Activated naive CD8-positive, alpha-beta T cell treated with anti-CD3 and anti-CD28 coated beads for 36 hours (primary cell): ENCODE data around the gene GCK. TPM values are rescaled to one million over a fixed set of nuclear protein-coding genes. Genes with fewer than 3 reads are reported as not detected.

Experiments used
- DNase-seq: peaks from one replicate; pipeline ENCODE4 v3.0.0; 2021
- H3K27ac Mint-ChIP-seq: one replicate; pipeline ENCODE4 v1.8.0; 2022; ENCODE audit warnings: mild to moderate bottlenecking, moderate library complexity, mixed read lengths
- H3K27me3 Mint-ChIP-seq: one replicate; pipeline ENCODE4 v1.8.0; 2022; ENCODE audit warnings: mild to moderate bottlenecking, mixed read lengths
- H3K36me3 Mint-ChIP-seq: one replicate; pipeline ENCODE4 v1.8.0; 2021; ENCODE audit warnings: mild to moderate bottlenecking, mixed read lengths
- H3K4me1 Mint-ChIP-seq: one replicate; pipeline ENCODE4 v1.8.0; 2021; ENCODE audit warnings: mixed read lengths
- H3K4me3 Mint-ChIP-seq: one replicate; pipeline ENCODE4 v1.8.0; 2022; ENCODE audit warnings: mild to moderate bottlenecking, moderate library complexity, mixed read lengths
- H3K9me3 Mint-ChIP-seq: one replicate; pipeline ENCODE4 v1.8.0; 2022; ENCODE audit warnings: mixed read lengths
- total RNA-seq, 2 experiments: library from RNA; stranded (reverse); gene quantifications; one replicate each; pipeline ENCODE4 v1.2.3, GENCODE V29; 2021

The GCK gene
- total RNA-seq, 2 experiments from 2014 or later = 2.5 to 3.7 TPM

DNA sequence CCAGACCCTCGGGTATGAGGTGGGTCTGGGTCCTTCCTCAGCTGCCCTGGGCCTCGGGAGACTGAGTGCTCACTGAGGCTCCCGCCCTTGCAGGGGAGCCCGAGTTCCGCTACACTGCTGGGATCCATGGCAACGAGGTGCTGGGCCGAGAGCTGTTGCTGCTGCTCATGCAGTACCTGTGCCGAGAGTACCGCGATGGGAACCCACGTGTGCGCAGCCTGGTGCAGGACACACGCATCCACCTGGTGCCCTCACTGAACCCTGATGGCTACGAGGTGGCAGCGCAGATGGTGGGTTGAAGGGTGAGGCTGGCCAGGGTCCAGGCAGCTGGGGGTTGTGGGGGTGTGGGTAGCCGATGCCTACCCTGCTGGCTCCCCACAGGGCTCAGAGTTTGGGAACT lies 77.5 kb downstream of the GCK start:
- peaks cover 22% of the 10 kb centered on the region for H3K36me3 Mint-ChIP-seq
- no peak overlapping the region for H3K27ac Mint-ChIP-seq
- no peak overlapping the region for H3K4me3 Mint-ChIP-seq
- no peaks in the 10 kb centered on the region for H3K4me1 Mint-ChIP-seq
- no peaks in the 10 kb centered on the region for H3K9me3 Mint-ChIP-seq
- no peak for DNase-seq
- no peaks in the 10 kb centered on the region for H3K27me3 Mint-ChIP-seq

DNA sequence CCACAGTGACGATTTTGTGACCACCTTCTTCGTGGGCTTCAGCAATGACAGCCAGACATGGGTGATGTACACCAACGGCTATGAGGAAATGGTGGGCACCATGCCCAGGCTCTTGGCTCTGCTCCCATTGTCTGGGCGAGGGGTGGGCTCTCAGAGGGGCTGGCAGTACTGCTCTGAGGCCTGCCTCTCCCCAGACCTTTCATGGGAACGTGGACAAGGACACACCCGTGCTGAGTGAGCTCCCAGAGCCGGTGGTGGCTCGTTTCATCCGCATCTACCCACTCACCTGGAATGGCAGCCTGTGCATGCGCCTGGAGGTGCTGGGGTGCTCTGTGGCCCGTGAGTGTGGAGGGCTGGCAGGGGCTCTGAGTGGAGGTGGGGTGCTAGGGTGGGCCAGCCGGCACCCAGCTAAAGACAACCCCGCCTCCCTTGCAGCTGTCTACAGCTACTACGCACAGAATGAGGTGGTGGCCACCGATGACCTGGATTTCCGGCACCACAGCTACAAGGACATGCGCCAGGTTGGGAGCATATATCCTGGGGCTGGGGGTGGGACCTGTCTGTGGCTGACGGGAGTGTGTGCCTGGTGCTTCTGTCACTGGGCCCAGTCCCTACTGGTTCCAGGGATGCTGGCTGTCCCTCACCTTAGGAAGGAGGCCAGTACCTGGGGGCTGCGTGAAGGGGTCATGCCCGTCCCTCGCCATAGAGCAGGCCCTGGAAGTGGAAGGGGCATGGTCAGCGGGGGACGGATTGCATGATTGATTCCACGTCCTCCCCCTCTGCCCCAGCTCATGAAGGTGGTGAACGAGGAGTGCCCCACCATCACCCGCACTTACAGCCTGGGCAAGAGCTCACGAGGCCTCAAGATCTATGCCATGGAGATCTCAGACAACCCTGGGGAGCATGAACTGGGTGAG lies 78.3 kb downstream of the GCK start:
- Mint-ChIP-seq H3K9me3 (no peaks in the 10 kb centered on the region), H3K4me3 (no peak overlapping the region), H3K27ac (no peak overlapping the region), H3K27me3 (no peaks in the 10 kb centered on the region), H3K4me1 (peaks cover 4% of the 10 kb centered on the region), H3K36me3 (peaks cover 25% of the 10 kb centered on the region)
- DNase-seq = no peak

GRCh38 chr7:44109991-44110390 lies 79.2 kb downstream of the GCK start:
- no peak for DNase-seq
- Mint-ChIP-seq H3K9me3 (no peaks in the 10 kb centered on the region), H3K4me3 (no peak overlapping the region), H3K27me3 (no peaks in the 10 kb centered on the region), H3K36me3 (peaks cover 25% of the 10 kb centered on the region), H3K27ac (no peak overlapping the region), H3K4me1 (peaks cover 13% of the 10 kb centered on the region)

- DNase-seq = no peak
- H3K4me1 Mint-ChIP-seq = peaks cover 13% of the 10 kb centered on the region
- H3K9me3 Mint-ChIP-seq = no peaks in the 10 kb centered on the region
- no peak overlapping the region for H3K27ac Mint-ChIP-seq
- no peak overlapping the region for H3K4me3 Mint-ChIP-seq
- H3K27me3 Mint-ChIP-seq = no peaks in the 10 kb centered on the region
- H3K36me3 Mint-ChIP-seq = peaks cover 23% of the 10 kb centered on the region
Measured at GRCh38 chr7:44108768-44109750, 80.2 kb downstream of the GCK start.

- H3K9me3 Mint-ChIP-seq = no peaks in the 10 kb centered on the region
- peaks cover 15% of the 10 kb centered on the region for H3K4me1 Mint-ChIP-seq
- no peak overlapping the region for H3K27ac Mint-ChIP-seq
- H3K36me3 Mint-ChIP-seq = peaks cover 17% of the 10 kb centered on the region
- no peak for DNase-seq
- no peak overlapping the region for H3K4me3 Mint-ChIP-seq
- H3K27me3 Mint-ChIP-seq = no peaks in the 10 kb centered on the region
Measured at GRCh38 chr7:44107961-44108767, 81.1 kb downstream of the GCK start.

DNA sequence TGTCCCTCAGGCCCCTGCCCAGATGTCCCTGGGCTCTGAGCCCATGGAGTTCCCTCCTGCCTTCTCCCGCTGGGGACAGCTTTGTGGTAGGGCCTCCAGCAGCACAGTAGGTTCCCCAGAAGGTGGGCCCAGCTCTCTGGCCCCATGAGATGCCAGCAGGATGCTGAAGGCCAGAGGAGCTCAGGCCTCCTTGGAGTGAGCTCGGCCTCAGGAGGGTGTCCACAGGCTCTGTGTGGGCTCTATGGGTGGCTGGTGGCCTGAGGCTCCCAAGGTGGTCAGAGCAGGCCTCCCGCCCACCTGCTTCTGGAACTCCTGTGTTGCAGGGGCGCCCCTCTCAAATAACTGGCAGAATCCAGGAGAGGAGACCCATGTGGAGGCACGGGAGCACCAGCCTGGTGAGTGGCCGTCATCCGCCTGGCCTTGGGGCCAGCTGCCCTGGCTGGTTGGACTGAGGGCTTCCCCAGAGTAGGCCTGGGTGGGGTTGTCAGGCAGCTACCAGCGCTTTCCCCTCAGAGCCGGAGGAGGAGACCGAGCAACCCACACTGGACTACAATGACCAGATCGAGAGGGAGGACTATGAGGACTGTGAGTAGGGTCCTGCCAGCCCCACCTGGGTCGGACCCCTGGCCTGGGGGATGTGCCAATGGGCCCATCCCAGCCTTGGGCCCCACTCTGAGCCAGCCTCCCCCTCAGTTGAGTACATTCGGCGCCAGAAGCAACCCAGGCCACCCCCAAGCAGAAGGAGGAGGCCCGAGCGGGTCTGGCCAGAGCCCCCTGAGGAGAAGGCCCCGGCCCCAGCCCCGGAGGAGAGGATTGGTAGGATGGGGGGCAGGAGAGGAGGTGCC lies 81.9 kb downstream of the GCK start:
- peaks cover 8% of the 10 kb centered on the region for H3K36me3 Mint-ChIP-seq

GRCh38 chr7:44106311-44107065 lies 82.8 kb downstream of the GCK start:
- DNase-seq = no peak
- Mint-ChIP-seq H3K9me3 (no peaks in the 10 kb centered on the region), H3K27ac (no peak overlapping the region), H3K36me3 (peaks cover 2% of the 10 kb centered on the region), H3K4me1 (peaks cover 15% of the 10 kb centered on the region), H3K27me3 (no peaks in the 10 kb centered on the region), H3K4me3 (peak overlapping the region; percentile 86)

More for the DNA sequence above, 81.9 kb downstream of the GCK start:
- H3K27me3 Mint-ChIP-seq = no peaks in the 10 kb centered on the region
- H3K9me3 Mint-ChIP-seq = no peaks in the 10 kb centered on the region
- H3K27ac Mint-ChIP-seq = no peak overlapping the region
- no peak for DNase-seq
- H3K4me1 Mint-ChIP-seq = peaks cover 15% of the 10 kb centered on the region
- no peak overlapping the region for H3K4me3 Mint-ChIP-seq

GRCh38 chr7:44105832-44106231 lies 83.4 kb downstream of the GCK start:
- Mint-ChIP-seq H3K4me3 (peak overlapping the region; percentile 86), H3K27ac (peak overlapping the region; percentile 35), H3K4me1 (peaks cover 15% of the 10 kb centered on the region), H3K27me3 (no peaks in the 10 kb centered on the region), H3K9me3 (no peaks in the 10 kb centered on the region), H3K36me3 (peaks cover 2% of the 10 kb centered on the region)
- no peak for DNase-seq

DNA sequence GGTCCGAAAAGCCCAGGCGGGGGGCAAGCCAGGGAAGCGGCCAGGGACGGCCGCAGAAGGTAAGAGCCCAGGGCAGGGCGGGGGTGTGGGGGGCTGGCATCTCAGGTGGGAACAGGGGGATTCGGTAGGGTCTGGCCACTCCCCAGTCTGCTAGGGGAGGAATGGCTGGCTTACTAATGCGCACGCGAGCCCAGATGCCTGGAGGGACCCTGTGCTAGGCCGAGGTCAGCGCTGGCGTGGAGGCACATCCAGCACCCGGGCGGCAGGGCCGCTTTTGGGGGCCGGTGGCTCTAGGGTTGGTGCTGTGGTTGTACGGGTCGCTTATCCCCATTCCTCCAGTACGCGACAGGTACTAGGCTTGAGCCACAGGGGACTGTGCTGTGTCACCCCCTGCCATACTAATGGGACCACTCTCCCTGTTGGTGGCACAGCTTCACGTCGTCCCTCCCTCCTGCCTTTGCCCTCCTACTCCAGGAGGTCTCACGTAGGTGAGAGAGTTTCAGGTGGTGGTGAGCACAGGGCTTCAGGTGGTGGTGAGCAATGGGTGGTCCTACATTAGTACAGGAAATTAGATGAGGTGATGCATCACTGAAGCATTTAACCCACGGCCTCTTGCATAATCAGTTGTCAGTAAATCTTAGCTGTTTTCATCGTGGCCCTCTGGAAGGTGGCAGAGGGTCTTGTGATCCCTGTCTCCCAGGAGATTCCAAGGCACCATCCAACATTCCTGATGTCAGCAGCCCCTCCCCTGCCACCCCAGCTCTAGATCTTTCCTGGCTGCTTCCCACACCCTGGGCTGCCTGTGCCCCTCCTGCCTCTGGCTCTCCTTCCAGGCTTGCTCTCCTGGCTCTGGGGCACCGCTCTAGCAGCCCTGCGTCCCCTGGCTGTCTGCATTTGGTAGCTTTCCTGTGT lies 84.1 kb downstream of the GCK start:
- Mint-ChIP-seq H3K9me3 (no peaks in the 10 kb centered on the region), H3K4me3 (peak overlapping the region; percentile 86), H3K27me3 (no peaks in the 10 kb centered on the region), H3K36me3 (peaks cover 2% of the 10 kb centered on the region), H3K27ac (peak overlapping the region; percentile 64), H3K4me1 (peaks cover 15% of the 10 kb centered on the region)
- no peak for DNase-seq

GRCh38 chr7:44103923-44104859 lies 85.0 kb downstream of the GCK start, which contains the start of gene AEBP1:
Gene AEBP1 (plus strand): TSS chr7:44104345. CDS start chr7:44104666, 321 bp downstream.
- H3K4me3 Mint-ChIP-seq = peak within 1 kb of the TSS; percentile 86
- no peaks in the 10 kb centered on the region for H3K9me3 Mint-ChIP-seq
- peaks cover 2% of the 10 kb centered on the region for H3K36me3 Mint-ChIP-seq
- DNase-seq = peak; percentile 53
- peaks cover 15% of the 10 kb centered on the region for H3K4me1 Mint-ChIP-seq
- H3K27me3 Mint-ChIP-seq = no peaks in the 10 kb centered on the region
- H3K27ac Mint-ChIP-seq = peak within 1 kb of the TSS; percentile 66

GRCh38 chr7:44103566-44103922 lies 85.7 kb downstream of the GCK start:
- Mint-ChIP-seq H3K36me3 (peaks cover 2% of the 10 kb centered on the region), H3K4me1 (peaks cover 17% of the 10 kb centered on the region), H3K9me3 (no peaks in the 10 kb centered on the region), H3K27me3 (no peaks in the 10 kb centered on the region), H3K27ac (no peak overlapping the region), H3K4me3 (peak overlapping the region; percentile 62)
- DNase-seq = no peak
